A673 (cell line): ENCODE data around the gene GRAMD1A. TPM values are rescaled to one million over a fixed set of nuclear protein-coding genes. Genes with fewer than 3 reads are reported as not detected.

Experiments
- BruUV-seq: library from RNA; stranded (reverse); fragments of 400-500 nt; replicated peaks from 2 replicates; lab custom pipeline; 2021; lab: Mats Ljungman, UMichigan
- CTCF ChIA-PET: fragments of 300-600 bp; sonication (Branson Sonifier 250); formaldehyde crosslinking; loops from one replicate; lab custom pipeline; 2022; ENCODE audit warnings: antibody characterized with exemption; lab: Charles Lee
- POLR2A ChIA-PET: fragments of 300-600 bp; sonication (Branson Sonifier 250); formaldehyde crosslinking; loops from one replicate; lab custom pipeline; 2022; ENCODE audit warnings: antibody characterized with exemption; ENCODE audit not compliant: low non-redundant PET; lab: Charles Lee
- DNase-seq: peaks from one replicate; pipeline ENCODE4 v3.0.0-alpha.2; 2015; ENCODE audit warnings: low spot score
- H3K27ac ChIP-seq: fragments of 200-600 bp; sonication (generic); 2 replicates; pipeline ENCODE4 v1.5.1; 2016; ENCODE audit warnings: mixed run types, low read depth, mild to moderate bottlenecking, mixed read lengths, antibody characterized with exemption, low read length; ENCODE audit not compliant: poor library complexity, severe bottlenecking
- H3K27me3 ChIP-seq: fragments of 200-600 bp; sonication (generic); replicated peaks from 2 replicates; pipeline ENCODE4 v1.6.1; 2017; ENCODE audit warnings: mixed run types, low read depth, mild to moderate bottlenecking, mixed read lengths, antibody characterized with exemption, low read length; ENCODE audit not compliant: insufficient read depth, poor library complexity
- H3K36me3 ChIP-seq: fragments of 200-600 bp; sonication (generic); 2 replicates; pipeline ENCODE4 v1.6.1; 2016; ENCODE audit warnings: mixed run types, mild to moderate bottlenecking, mixed read lengths, antibody characterized with exemption, low read length; ENCODE audit not compliant: insufficient read depth, poor library complexity, severe bottlenecking
- H3K4me1 ChIP-seq: fragments of 200-600 bp; sonication (generic); 2 replicates; pipeline ENCODE4 v1.6.1; 2017; ENCODE audit warnings: mixed run types, mild to moderate bottlenecking, mixed read lengths, antibody characterized with exemption, low read length; ENCODE audit not compliant: insufficient read depth, poor library complexity, severe bottlenecking
- H3K4me3 ChIP-seq: fragments of 200-600 bp; sonication (generic); 2 replicates; pipeline ENCODE4 v1.5.1; 2016; ENCODE audit warnings: low read depth, mixed run types, mild to moderate bottlenecking, mixed read lengths, low read length; ENCODE audit not compliant: poor library complexity, severe bottlenecking
- H3K9me3 ChIP-seq: fragments of 200-600 bp; sonication (generic); 2 replicates; pipeline ENCODE4 v1.6.1; 2016; ENCODE audit warnings: mixed run types, low read depth, mild to moderate bottlenecking, mixed read lengths, antibody characterized with exemption, low read length; ENCODE audit not compliant: poor library complexity, severe bottlenecking
- EZH2 ChIP-seq: fragments of 200-600 bp; sonication (generic); IDR thresholded peaks from 2 replicates; pipeline ENCODE4 v1.6.1; 2017; ENCODE audit warnings: borderline replicate concordance, low read depth, mild to moderate bottlenecking, mixed read lengths, antibody characterized with exemption, low read length; ENCODE audit not compliant: poor library complexity, severe bottlenecking
- intact Hi-C: fragments of 100-400 bp; cut with micrococcal nuclease; formaldehyde crosslinking; loops from one replicate; pipeline ENCODE4 v1.10.0; 2022; ENCODE audit not compliant: unreplicated experiment
- total RNA-seq: library from RNA; stranded (reverse); gene quantifications from 2 replicates; pipeline ENCODE4 v1.2.3, GENCODE V29; 2021
- TF ChIP-seq, protein P1 (sequence below): fragments of 300-800, 200-600 bp; sonication (generic); conservative IDR thresholded peaks from 2 replicates; pipeline ENCODE4 v1.5.1; 2017; ENCODE audit warnings: low read depth, mild to moderate bottlenecking, antibody characterized with exemption, low read length, moderate library complexity, mixed read lengths

GRAMD1A gene
- total RNA-seq, 1 experiment from 2014 or later = 87.3 TPM

DNA sequence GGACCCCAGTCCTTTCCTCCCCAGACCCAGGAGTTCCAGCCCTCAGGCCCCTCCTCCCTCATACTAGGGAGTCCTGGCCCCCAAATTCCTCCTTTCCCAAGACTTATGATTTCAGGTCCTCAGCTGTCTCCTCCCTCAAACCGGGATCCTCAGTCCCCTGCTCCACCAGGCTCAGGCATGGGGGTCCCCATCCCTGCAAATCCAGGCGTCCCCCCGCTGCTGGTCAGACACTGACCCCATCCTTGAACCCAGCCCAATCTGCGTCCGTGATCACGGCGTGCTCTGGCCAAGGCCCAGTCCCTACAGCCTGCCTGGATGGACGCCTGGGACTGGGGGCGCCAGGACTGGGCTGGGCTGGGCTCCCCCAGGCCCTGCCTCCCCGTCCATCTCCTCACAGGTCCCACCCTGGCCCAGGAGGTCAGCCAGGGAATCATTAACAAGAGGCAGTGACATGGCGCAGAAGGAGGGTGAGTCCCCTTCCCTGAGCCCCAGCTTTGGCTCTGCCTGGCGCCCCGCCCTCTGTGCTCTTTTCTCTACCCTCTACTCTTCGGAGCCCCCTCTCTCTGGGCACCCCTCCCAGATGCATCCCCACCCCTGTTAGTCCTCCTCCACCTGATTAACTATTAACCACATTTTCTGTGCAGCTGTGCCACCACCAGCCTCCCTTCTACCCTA is 42.1 kb downstream of the GRAMD1A start:
- H3K9me3 ChIP-seq = no peaks in the 10 kb centered on the region
- no TSS peak for BruUV-seq
- no peak overlapping the region for H3K4me3 ChIP-seq
- ChIA-PET CTCF (no interaction called here), POLR2A (no interaction called here)
- no peaks in the 10 kb centered on the region for H3K4me1 ChIP-seq
- DNase-seq = no peak
- intact Hi-C loops = no loop called here
- H3K36me3 ChIP-seq = no peaks in the 10 kb centered on the region
- TF ChIP-seq, protein P1, sequence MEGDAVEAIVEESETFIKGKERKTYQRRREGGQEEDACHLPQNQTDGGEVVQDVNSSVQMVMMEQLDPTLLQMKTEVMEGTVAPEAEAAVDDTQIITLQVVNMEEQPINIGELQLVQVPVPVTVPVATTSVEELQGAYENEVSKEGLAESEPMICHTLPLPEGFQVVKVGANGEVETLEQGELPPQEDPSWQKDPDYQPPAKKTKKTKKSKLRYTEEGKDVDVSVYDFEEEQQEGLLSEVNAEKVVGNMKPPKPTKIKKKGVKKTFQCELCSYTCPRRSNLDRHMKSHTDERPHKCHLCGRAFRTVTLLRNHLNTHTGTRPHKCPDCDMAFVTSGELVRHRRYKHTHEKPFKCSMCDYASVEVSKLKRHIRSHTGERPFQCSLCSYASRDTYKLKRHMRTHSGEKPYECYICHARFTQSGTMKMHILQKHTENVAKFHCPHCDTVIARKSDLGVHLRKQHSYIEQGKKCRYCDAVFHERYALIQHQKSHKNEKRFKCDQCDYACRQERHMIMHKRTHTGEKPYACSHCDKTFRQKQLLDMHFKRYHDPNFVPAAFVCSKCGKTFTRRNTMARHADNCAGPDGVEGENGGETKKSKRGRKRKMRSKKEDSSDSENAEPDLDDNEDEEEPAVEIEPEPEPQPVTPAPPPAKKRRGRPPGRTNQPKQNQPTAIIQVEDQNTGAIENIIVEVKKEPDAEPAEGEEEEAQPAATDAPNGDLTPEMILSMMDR = no peak
- TF ChIP-seq EZH2 = no peak
- no peaks in the 10 kb centered on the region for H3K27me3 ChIP-seq
- no peak overlapping the region for H3K27ac ChIP-seq

DNA sequence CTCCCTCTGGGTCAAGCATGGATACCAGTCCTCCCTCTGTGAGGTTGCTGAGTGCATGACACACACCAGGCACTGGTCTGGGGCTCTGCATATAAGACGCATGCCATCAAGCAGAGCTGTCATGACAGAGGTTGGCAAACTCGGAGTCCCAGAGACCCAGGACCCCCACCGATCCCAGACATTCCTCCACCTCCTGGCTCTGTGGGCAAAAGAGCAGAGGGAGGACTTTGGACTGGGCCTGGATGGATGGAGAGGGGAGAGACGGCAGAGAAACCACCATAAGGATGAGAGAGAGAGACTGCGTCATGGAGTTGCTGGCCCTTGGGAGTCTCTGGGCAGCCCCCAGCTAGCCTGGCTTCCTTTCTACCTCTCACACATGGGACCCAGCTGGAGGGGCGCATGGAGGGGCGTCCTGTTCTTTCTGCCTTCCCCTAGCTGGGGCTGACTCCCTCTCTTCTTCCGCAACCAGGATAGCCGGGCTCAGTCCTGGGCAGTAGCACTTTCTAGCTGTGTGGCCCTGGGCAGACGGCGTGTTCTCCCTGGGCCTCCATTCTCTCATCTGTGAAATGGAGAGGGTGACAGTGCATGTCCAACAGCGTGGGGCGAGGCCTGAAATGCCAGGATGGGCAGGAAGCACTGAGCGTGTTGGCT is 43.0 kb downstream of the GRAMD1A start:
- Histone ChIP-seq H3K27me3 (no peaks in the 10 kb centered on the region), H3K4me3 (no peak overlapping the region), H3K4me1 (no peaks in the 10 kb centered on the region), H3K9me3 (no peaks in the 10 kb centered on the region), H3K36me3 (no peaks in the 10 kb centered on the region), H3K27ac (no peak overlapping the region)
- DNase-seq = no peak
- POLR2A ChIA-PET = no interaction called here
- BruUV-seq = no TSS peak
- intact Hi-C loops = no loop called here
- CTCF ChIA-PET = no interaction called here
- TF ChIP-seq, protein P1 = no peak
- TF ChIP-seq EZH2 = no peak

DNA sequence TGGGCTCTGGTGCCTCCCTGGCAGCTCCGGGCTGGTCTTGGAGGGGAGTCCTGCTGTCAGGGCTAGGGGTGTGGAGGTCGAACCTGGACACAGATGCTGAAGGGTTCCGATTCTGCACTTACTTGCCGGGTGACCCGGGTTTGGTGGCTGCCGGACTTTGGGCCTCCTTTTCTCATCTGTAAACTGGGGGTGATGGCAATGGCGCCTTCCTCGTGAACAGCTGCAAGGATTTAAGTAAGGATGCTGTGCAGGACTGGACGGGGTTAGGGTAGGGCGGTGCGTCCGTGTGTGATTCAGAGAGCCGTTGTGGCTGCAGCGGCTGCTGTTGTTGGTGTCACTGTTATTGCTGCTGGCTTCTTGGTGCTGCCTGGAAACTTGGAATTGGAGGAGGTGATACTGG is 43.8 kb downstream of the GRAMD1A start:
- H3K9me3 ChIP-seq = no peaks in the 10 kb centered on the region
- no peak overlapping the region for H3K27ac ChIP-seq
- no TSS peak for BruUV-seq
- DNase-seq = no peak
- CTCF ChIA-PET = interaction anchor here (0.6 to 1.2 kb wide), 4 partner anchors 13 to 43 kb away, joined by 3 to 5 read pairs (median 3); no protein-coding TSS in a partner anchor
- no peaks in the 10 kb centered on the region for H3K36me3 ChIP-seq
- POLR2A ChIA-PET = no interaction called here
- H3K4me1 ChIP-seq = no peaks in the 10 kb centered on the region
- no peaks in the 10 kb centered on the region for H3K27me3 ChIP-seq
- intact Hi-C loops = no loop called here
- no peak overlapping the region for H3K4me3 ChIP-seq
- TF ChIP-seq, protein P1 = no peak
- no peak for TF ChIP-seq EZH2
